ENCODE data around the gene ZNF862. TPM values are rescaled to one million over a fixed set of nuclear protein-coding genes. Genes with fewer than 3 reads are reported as not detected.

The ZNF862 gene
- total and polyA plus RNA-seq, 2 of the 8 experiments (the other 6 are each of a cell fraction or from before 2014, with no cell fraction given), result 1.8 to 3.9 TPM

- Histone ChIP-seq H3K9me3 (ENCODE audit: insufficient read depth in 2 of 2, low read depth in 1 of 2, low read length in 1 of 2) (peaks cover 8 to 26% of the 10 kb centered on the region in 2 experiments; a peak in 3 of 4 replicates), H3K4me2 (ENCODE audit: insufficient read depth in 1 of 2, low read depth in 2 of 2, low read length in 2 of 2) (no peak overlapping the region), H3K18ac (ENCODE audit: extremely low read depth, low read length) (no peak overlapping the region), H4K8ac (ENCODE audit: extremely low read depth, insufficient read depth, low read length) (no peak overlapping the region), H2AFZ (ENCODE audit: low read length) (no peak overlapping the region), H3K4me3 (ENCODE audit: extremely low read depth in 1 of 4, insufficient read depth in 2 of 4, low read depth in 3 of 4, low read length in 4 of 4) (no peak overlapping the region), H4K91ac (replicated peaks; ENCODE audit: insufficient read length, low read length) (no peak overlapping the region), H3K14ac (ENCODE audit: insufficient read length) (no peak overlapping the region), H3K79me2 (ENCODE audit: control insufficient read depth in 1 of 2, insufficient read depth in 2 of 2, low read length in 2 of 2) (no peaks in the 10 kb centered on the region), H2BK12ac (ENCODE audit: low read depth, low read length) (no peak overlapping the region), H2BK120ac (replicated peaks; ENCODE audit: low read depth, low read length) (no peak overlapping the region), H3K27me3 (replicated peaks in 1 of 4; ENCODE audit: control insufficient read depth in 3 of 4, extremely low read depth in 1 of 4, insufficient read depth in 3 of 4, low read length in 3 of 4) (no peaks in the 10 kb centered on the region), H3K23ac (ENCODE audit: insufficient read length) (no peak overlapping the region), H3K23me2 (ENCODE audit: low read depth, low read length) (no peaks in the 10 kb centered on the region), H3K79me1 (ENCODE audit: low read depth, low read length) (no peaks in the 10 kb centered on the region; the same call in 1 of the 2 replicates), H3K4me1 (replicated peaks in 1 of 4; ENCODE audit: control insufficient read depth in 3 of 4, insufficient read depth in 4 of 4, low read length in 3 of 4) (peaks cover 0 to 16% (median 8%) of the 10 kb centered on the region in 4 experiments; a peak in 6 of 7 replicates), H3K9ac (replicated peaks in 1 of 4; ENCODE audit: extremely low read depth in 1 of 4, low read depth in 3 of 4, low read length in 3 of 4) (no peak overlapping the region), H2BK15ac (ENCODE audit: low read length) (no peak overlapping the region), H2BK5ac (ENCODE audit: low read depth, low read length) (no peak overlapping the region), H3K56ac (replicated peaks; ENCODE audit: insufficient read length, low read depth, low read length) (no peak overlapping the region), H4K5ac (ENCODE audit: insufficient read length, low read depth, low read length) (no peak overlapping the region), H4K20me1 (replicated peaks in 1 of 2; ENCODE audit: control insufficient read depth in 1 of 2, insufficient read depth in 2 of 2, low read length in 2 of 2) (no peaks in the 10 kb centered on the region), H3K27ac (ENCODE audit: low read depth, low read length) (no peak overlapping the region), H2BK20ac (ENCODE audit: low read length) (no peak overlapping the region), H2AK5ac (ENCODE audit: low read depth, low read length) (no peak overlapping the region), H3K4ac (replicated peaks; ENCODE audit: insufficient read length, low read depth, low read length) (no peak overlapping the region), H3K36me3 (ENCODE audit: control insufficient read depth in 2 of 4, insufficient read depth in 4 of 4, low read length in 3 of 4) (no peaks in the 10 kb centered on the region)
- FAIRE-seq (no peak), DNase-seq (ENCODE audit: low read depth in 1 of 2, low spot score in 2 of 2) (no peak)
- TF ChIP-seq ATF3 (IDR thresholded peaks at IDR 0.05; ENCODE audit: insufficient read depth, low read depth, low read length), result no peak
- ChIA-PET CTCF (ENCODE audit: partially characterized antibody) (interaction anchor here (0.7 to 5.2 kb wide), 6 partner anchors 8 to 30 kb away, joined by 3 to 67 read pairs (median 4); no protein-coding TSS in a partner anchor), POLR2A (ENCODE audit: partially characterized antibody) (no interaction called here)
- 85% methylated on average over 6 of the region's 7 CpGs; no CpG with 5 or more reads in 1 of the 2 experiments for WGBS, 2 experiments (ENCODE audit: extremely low coverage in 1 of 2, insufficient coverage in 1 of 2, insufficient read length in 1 of 2, insufficient replicate concordance in 2 of 2, low coverage in 1 of 2, low lambda C conversion rate in 2 of 2, missing lambda C conversion rate in 1 of 2)
Observed at GRCh38 chr7:149819961-149820340, 18.2 kb upstream of the ZNF862 start.
